Stimulated activated CD8-positive, alpha-beta memory T cell treated with anti-CD3 and anti-CD28 coated beads, Interleukin-4, amount 100 ng/mL, for 1 hour (primary cell): ENCODE measurements around the gene DNHD1.

Source experiments
- DNase-seq, 2 donors: peaks; one replicate each; pipeline ENCODE4 v3.0.0-alpha.2; 2020; ENCODE audit warnings: low read depth in 2 of 2, low spot score in 1 of 2

Gene DNHD1

DNA sequence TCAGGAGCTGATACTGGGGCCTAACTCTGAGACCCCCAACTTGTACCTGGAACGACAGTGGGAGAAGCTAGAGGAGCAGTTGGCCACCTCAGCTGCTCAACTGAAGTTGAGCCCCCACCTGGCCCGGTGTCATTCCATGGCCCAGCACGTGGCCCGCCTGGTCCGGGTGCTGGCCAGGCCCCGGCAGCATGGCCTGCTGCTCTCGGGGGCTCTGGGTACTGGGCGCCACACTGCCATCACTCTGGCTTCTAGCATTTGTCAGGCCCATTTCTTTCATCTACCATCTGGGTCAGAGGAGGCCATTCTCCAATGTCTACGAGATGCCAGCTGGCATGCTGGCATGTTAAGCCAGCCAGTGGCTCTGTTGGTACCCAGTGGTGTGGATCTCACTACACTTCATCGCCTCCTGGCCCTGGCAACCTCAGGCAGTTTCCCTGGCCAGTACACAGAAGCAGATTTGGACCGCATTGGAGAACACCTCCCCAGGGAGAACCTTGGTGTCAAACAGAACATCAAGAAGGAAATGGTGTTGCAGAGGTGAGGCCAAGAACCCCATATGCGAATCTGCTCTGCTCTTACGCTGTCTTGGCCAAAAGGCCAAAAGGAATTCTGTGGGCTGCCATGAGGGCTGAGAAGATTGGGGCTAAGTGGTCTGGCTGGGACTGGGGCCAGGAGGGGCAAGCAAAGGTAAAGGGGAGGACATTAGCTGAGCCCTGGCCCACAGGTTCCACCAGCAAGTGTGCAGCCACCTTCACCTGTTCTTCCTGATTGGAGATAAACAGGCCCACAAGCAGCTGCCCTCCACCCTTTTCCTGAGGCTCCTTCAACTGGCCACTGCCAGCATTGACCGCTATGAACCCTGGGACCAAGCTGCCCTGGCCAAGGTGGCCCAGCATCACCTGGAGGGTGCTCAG is 60.9 kb downstream of the DNHD1 start:
- DNase-seq: no peak

DNA sequence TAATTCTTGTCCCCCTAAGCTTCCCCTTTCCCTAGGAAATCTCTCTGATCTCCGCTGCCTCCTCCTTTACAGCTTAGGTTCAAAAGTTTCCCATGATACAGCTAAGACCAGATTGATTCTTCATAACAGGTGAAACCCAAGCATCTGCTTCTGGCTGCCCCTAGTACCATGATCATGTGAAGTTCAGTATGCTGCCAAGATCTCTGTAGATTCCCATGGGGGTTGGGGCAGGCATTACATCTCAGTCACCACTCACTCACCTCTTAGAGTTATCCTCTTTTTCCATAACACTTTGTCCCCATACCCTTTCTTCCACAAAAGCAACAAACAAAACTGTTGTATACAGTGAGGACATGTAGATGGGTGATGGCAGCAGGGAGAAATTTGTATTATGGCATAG is 62.3 kb downstream of the DNHD1 start:
- no peak for DNase-seq

DNA sequence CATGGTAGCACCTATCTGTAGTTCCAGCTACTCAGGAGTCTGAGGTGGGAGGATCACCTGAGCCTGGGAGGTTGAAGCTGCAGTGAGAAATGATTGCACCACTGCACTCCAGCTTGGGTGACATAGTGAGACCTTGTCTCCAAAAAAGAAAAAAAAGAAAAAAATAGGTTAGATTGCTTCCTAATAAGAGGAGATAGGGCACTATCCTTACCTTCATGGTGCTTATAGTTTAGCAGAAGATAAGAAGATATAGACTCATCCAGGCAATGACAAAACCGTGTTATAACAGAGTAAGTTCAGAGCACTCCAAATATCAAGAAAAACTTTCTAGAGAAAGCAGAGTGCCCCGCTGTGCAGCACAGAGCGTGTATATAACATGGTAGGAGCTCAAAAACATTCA is 64.2 kb downstream of the DNHD1 start:
- no peak for DNase-seq

- DNase-seq: no peak
These were observed 66.1 kb downstream of the DNHD1 start for GRCh38 chr11:6563121-6563619.

GRCh38 chr11:6563667-6564066 is 66.6 kb downstream of the DNHD1 start:
- DNase-seq: no peak

- no peak for DNase-seq
These were observed 68.2 kb downstream of the DNHD1 start for GRCh38 chr11:6565325-6565724.

DNA sequence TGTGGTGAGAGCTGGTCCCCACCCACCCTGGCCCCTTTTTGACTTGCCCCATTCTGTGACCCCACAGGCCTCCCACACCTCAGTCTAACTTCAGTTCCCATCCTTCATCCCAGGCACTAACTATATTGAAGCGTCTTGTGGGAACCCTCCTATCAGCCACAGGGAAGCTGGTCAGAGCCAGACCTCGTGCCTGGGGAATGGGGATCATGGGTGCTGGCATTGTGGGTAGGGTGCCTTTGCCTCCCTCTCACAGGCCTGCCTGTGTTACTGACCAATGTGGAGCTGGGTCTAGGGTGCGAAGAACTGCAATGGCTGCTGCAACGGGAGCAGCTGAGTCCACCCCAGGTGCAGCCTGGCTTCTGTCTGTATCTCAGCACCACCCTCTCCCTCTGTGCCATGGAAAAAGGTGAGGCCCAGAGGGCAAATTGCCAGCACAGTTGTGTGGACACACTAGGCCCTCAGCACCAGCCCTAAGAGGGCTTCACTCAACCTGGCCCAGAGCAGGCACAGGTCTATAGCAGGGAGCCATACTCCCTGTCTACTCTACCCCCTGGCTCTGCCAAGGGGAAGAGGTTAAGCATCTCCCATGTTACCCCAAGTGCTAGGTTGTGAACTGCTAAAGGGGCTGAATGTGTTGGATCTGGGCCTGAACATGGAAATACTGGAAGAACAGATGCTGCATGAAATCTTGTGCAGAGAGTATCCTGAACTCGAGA is 69.1 kb downstream of the DNHD1 start:
- no peak for DNase-seq

DNA sequence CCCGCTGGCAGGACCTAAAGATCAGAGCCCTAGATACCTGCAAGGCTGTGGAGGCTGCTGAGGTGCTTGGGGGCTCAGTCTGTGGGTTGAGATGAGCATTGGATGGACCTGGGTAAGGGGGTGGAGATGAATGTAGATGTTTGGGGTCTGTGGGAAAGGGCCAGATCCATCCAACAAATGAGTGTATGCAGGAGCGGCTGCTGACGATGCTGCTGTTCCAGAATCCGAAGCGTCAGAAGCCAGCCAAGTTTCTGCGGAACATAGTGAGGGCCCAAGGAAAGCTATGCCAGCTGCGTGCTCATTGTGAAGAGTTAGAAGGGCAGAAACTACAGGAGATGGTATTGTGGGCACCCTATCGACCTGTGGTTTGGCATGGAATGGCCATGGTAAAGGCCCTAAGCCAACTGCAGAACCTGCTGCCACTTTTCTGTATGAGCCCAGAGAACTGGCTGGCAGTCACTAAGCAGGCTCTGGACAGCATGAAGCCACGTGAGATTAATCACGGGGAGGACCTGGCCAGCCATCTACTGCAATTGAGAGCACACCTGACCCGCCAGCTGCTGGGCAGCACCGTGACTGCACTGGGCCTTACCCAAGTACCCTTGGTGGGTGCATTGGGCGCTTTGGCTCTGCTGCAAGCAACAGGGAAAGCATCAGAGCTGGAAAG is 69.8 kb downstream of the DNHD1 start:
- DNase-seq: no peak

DNA sequence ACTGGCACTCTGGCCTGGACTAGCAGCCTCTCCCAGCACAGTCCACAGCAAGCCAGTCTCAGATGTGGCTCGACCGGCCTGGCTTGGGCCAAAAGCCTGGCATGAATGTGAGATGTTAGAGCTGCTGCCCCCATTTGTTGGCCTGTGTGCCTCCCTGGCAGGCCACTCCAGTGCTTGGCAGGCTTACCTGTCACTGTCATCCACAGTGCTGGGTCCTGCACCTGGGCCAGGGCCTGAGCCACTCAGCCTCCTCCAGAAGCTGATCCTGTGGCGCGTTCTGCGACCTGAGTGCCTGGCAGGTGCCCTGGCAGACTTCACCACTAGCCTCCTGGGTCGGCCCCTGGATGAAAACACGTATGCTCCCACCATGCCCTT is 70.3 kb downstream of the DNHD1 start:
- DNase-seq: no peak

DNA sequence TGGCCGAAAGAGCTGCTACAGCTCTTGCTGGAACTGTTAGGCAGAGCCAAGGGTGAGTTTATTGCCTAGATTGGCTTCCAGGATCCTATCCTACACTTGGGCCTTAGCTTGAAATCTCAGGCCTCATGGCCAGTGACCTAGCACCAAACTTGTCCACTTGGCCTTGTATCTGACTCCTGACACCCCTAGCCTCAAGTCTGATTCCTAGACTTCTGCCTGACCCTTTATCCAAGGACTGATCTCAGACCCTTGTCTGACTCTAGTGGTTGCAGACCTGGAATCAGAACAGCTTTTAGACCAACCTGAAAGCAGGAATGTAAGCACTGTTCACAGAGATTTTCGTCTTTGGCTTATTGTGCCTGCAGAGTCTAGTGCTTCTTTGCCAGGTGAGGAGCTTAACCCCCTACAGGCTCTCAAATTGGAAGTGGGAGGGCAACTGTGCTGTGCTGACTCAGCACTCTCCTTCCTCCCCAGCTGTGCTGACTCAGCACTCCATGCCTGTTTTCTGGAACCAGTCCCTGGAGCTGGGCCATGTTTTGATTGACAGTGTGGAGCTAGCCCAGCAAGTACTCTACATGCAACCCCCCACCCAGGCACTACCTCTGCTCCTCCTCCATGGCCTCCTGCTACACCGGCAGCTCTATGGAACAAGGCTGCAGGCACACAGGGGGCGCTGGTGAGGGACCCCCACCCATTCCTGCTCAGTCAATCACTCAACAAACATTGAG is 71.3 kb downstream of the DNHD1 start:
- DNase-seq: no peak

GRCh38 chr11:6569706-6570105 is 72.6 kb downstream of the DNHD1 start:
- DNase-seq: no peak

- DNase-seq: no peak
These were observed 73.8 kb downstream of the DNHD1 start for GRCh38 chr11:6570691-6571427.

- DNase-seq: no peak
These were observed 74.4 kb downstream of the DNHD1 start for GRCh38 chr11:6571434-6572008.

- no peak for DNase-seq
These were observed 75.1 kb downstream of the DNHD1 start for GRCh38 chr11:6572215-6572614.

GRCh38 chr11:6574816-6575715 is 78.0 kb downstream of the DNHD1 start:
- no peak for DNase-seq

DNA sequence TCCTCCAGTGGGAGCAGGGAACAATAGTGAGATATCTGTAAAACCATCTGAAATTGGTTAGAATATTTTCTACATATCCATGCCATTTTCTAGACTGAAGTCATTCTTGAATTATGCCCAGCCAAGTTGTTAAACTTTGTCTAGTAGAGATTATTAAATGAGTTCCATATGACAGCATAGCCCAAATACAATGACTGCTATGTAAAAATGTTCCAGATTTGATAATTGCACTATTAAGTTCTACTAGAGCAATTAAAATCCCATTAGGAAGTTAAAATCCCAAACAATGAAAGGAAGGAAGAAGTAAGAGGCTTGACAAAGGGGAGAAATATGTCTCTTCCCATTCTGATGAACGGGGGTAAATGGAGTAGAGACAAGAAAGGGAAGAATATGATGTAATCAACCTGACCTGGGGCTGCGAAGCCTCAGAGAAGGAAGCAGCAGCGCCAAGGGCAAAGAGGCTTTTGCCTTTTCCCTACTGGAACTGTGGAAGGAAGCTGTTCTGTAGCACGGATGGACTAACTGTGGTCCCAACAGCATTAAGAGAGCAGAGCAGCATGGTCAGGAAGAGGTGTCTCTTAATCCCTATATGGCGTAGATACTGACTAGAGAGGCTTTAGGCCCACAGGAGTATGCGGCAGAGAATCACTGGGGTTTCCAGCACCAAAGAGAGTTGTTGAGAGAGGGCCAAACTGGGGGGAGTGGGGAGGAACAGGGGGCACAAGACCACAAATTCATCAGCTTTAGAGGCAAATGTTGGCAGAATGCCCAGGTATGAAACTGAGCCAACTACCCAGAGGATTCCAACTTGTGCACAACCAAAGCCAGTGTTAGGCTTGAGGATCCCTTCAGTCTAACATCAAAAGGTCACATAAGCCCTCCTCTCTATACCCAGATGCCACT is 79.6 kb downstream of the DNHD1 start:
- DNase-seq: no peak

DNA sequence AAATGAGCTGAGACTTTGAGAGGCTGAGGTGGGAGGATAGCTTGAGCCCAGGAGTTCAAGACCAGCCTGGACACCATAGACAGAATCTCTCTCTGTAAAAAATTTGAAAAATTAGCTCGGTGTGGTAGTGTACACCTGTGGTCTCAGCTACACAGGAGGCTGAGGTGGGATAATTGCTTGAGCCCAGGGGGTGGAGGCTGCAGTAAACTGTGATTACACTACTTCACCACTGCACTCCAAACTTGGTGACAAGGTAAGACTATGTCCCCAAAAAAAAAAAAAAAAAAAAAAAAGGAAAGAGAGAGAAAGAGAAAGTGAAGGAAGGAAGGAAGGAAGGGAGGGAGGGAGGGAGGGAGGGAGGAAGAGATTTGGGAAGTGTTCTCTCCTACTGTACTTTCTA is 81.1 kb downstream of the DNHD1 start:
- no peak for DNase-seq

DNA sequence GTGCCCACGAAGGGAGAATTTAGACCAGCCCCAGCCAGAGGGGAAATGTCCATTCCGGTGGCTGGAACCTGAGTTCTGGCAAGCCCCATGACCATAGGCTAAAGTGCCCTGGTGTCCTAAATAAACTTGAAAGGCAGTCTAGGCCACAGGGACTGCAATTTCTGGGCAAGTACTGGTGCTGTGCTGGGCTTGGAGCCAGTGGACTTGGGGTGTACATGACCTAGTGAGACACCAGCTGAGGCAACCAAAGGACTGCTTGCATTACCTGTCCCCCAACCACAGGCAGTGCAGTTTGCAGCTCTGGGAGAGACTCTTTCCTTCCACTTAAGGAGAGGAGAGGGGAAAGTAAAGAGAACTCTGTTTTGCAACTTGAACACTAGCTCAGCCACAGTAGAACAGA is 82.6 kb downstream of the DNHD1 start:
- DNase-seq: no peak
